Measurements from ENCODE around the gene UCKL1.

Gene UCKL1

DNA sequence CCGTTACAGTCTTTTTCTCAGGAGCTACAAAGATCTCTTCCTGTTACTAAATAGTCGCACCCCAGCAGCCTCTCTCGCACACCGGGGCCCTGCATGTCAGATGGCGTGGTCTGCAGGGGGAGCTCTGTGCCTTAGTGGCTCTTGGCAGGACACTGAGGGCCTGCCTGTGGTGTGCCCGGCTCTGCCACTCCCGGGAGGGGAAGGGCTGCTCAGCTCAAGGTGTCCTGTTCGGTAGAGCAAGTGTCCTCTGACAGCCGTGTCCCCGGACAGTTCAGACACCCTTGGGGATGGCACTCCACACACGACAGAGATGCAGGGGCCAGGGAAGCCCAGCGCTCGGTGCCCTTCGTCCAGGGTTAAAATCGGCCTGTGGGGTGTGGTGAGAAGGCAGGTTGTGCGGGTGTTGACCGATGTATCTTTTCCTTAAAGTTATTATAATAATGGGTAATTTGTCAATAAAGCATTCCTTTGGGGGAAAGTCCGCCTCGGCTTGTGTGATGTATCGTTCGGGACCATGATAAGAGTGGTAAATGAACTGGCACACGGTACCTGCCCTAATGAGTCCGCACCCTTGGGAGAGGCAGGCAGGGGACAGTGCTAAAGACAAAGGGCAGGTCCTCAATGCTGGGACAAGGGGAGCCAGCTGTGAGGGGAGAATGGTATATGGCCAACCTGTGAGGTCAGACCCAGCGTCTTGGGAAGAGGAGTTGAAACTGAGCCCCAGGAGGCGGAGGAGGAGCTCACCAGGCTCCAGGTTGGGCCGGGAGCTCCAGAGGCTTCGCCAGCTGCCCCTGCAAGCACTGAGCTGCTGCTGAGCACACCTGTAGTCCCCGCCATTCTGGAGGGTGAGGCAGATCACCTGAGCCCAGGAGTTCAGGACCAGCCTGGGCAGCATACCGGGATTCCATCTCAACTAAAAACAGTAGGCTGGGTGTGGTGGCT is 64.9 kb downstream of the UCKL1 start:
- DNase-seq (ENCODE audit: low read depth in 3 of 3) = no peak

DNA sequence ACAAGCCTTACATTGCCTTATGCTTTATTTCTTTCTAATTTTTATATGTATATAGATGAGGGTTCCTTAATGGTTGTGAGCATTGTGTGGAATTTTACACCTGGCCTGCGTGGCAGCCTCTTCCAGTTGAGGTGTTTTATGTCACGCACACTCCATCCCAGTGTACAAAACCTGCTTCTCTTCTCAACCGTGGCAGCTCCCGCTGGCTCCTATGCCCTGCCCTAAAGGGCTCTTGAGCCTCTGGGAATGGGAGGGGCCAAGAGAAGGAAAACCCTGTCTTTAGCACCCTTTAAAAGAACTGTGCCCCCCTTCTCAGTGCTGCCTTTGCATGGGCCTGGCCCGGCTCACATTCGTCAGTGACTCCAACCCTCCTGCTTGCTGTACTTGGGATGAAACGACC is 65.6 kb downstream of the UCKL1 start:
- no peak for DNase-seq (ENCODE audit: low read depth in 3 of 3)

DNA sequence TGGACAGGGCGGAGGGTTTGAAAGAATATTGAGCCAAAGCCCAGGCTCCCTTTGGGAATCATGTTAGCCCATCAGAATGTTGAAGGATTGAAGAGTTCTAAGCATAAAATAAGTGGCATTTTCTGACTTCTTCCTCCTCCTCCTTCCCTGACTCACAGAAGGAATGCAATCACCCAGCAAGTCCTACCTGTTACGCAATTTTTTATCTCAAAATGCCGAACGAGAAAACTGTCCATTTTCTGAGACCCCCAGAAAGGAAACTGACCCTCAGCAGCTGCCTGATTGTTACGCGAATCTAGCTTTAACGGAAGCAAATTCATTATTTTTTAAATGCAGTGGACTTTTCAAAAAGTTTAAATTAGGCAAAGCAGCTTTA is 66.0 kb downstream of the UCKL1 start:
- no peak for DNase-seq (ENCODE audit: low read depth in 3 of 3)

All from stimulated activated CD4-positive, alpha-beta T cell treated with anti-CD3 and anti-CD28 coated beads, TNF-alpha, amount 100 ng/mL, for 4 hours (primary cell).